WTC11 (cell line): ENCODE measurements around the gene AHNAK.

Source experiments
- ELF4 ChIP-seq: sonication (generic); formaldehyde crosslinking; IDR thresholded peaks from 2 replicates; pipeline ENCODE4 v1.8.1; 2022; ENCODE audit warnings: low read depth, mild to moderate bottlenecking, moderate library complexity, missing genetic modification reagents
- ETV6 ChIP-seq: sonication (generic); formaldehyde crosslinking; IDR thresholded peaks from 2 replicates; pipeline ENCODE4 v1.8.1; 2022; ENCODE audit warnings: mild to moderate bottlenecking, missing genetic modification reagents
- IRF2 ChIP-seq: sonication (generic); formaldehyde crosslinking; IDR thresholded peaks from 2 replicates; pipeline ENCODE4 v1.8.0; 2022; ENCODE audit warnings: low read depth, missing genetic modification reagents, borderline replicate concordance
- JUN ChIP-seq: sonication (generic); formaldehyde crosslinking; IDR thresholded peaks from 2 replicates; pipeline ENCODE4 v1.8.0; 2023; ENCODE audit warnings: mild to moderate bottlenecking, missing genetic modification reagents
- MYBL2 ChIP-seq: sonication (generic); formaldehyde crosslinking; IDR thresholded peaks from 2 replicates; pipeline ENCODE4 v1.8.1; 2023; ENCODE audit warnings: mild to moderate bottlenecking, moderate library complexity, missing genetic modification reagents
- SP1 ChIP-seq: sonication (generic); formaldehyde crosslinking; conservative IDR thresholded peaks from 2 replicates; pipeline ENCODE4 v1.8.1; 2022; ENCODE audit warnings: missing genetic modification reagents
- ZBTB21 ChIP-seq: sonication (generic); formaldehyde crosslinking; IDR thresholded peaks from 2 replicates; pipeline ENCODE4 v1.8.1; 2023; ENCODE audit warnings: mild to moderate bottlenecking, missing genetic modification reagents, borderline replicate concordance
- TF ChIP-seq, protein P1 (sequence below): sonication (generic); formaldehyde crosslinking; IDR thresholded peaks from 2 replicates; pipeline ENCODE4 v1.8.0; 2022; ENCODE audit warnings: mild to moderate bottlenecking, missing genetic modification reagents
- TF ChIP-seq, protein P2 (sequence below): fragments of 200-600 bp; IDR thresholded peaks from 2 replicates; pipeline ENCODE4 v1.8.0; 2022; ENCODE audit warnings: antibody characterized with exemption
- TF ChIP-seq, protein P3 (sequence below): sonication (generic); formaldehyde crosslinking; IDR thresholded peaks from 2 replicates; pipeline ENCODE4 v1.8.1; 2022; ENCODE audit warnings: missing genetic modification reagents, borderline replicate concordance
- TF ChIP-seq, protein P4 (sequence below): sonication (generic); formaldehyde crosslinking; IDR thresholded peaks from 2 replicates; pipeline ENCODE4 v1.8.0; 2022; ENCODE audit warnings: mild to moderate bottlenecking, missing genetic modification reagents
- TF ChIP-seq, protein P5 (sequence below): sonication (generic); formaldehyde crosslinking; IDR thresholded peaks from 2 replicates; pipeline ENCODE4 v1.8.1; 2023; ENCODE audit warnings: mild to moderate bottlenecking, moderate library complexity, missing genetic modification reagents
- TF ChIP-seq, protein P6 (sequence below): sonication (generic); formaldehyde crosslinking; IDR thresholded peaks from 2 replicates; pipeline ENCODE4 v1.8.1; 2022; ENCODE audit warnings: low read depth, missing genetic modification reagents, borderline replicate concordance

DNA sequence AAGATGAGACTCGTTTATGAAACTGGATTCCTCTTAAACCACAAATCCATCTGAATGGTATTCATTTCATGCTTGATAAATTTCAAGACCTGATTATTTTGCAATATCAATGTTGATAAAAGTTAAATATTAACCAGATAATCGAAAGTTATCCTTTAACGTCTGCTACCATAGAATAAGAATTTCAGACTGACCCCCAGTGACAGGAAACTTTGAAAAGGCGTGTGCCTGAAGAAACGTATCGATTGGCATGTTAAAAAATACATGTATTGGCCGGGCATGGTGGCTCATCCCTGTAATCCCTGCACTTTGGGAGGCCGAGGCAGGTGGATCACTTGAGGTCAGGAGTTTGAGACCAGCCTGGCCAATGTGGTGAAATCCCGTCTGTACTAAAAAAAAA, 113.9 kb downstream of the AHNAK start:
- no peak for TF ChIP-seq SP1 (CRISPR knock-in tag)
- no peak for TF ChIP-seq ELF4 (CRISPR knock-in tag)
- no peak for TF ChIP-seq ETV6
- TF ChIP-seq, protein P1, sequence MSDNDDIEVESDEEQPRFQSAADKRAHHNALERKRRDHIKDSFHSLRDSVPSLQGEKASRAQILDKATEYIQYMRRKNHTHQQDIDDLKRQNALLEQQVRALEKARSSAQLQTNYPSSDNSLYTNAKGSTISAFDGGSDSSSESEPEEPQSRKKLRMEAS (CRISPR knock-in tag), result no peak
- TF ChIP-seq, protein P2, sequence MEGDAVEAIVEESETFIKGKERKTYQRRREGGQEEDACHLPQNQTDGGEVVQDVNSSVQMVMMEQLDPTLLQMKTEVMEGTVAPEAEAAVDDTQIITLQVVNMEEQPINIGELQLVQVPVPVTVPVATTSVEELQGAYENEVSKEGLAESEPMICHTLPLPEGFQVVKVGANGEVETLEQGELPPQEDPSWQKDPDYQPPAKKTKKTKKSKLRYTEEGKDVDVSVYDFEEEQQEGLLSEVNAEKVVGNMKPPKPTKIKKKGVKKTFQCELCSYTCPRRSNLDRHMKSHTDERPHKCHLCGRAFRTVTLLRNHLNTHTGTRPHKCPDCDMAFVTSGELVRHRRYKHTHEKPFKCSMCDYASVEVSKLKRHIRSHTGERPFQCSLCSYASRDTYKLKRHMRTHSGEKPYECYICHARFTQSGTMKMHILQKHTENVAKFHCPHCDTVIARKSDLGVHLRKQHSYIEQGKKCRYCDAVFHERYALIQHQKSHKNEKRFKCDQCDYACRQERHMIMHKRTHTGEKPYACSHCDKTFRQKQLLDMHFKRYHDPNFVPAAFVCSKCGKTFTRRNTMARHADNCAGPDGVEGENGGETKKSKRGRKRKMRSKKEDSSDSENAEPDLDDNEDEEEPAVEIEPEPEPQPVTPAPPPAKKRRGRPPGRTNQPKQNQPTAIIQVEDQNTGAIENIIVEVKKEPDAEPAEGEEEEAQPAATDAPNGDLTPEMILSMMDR, result no peak
- no peak for TF ChIP-seq ZBTB21
- TF ChIP-seq, protein P3, sequence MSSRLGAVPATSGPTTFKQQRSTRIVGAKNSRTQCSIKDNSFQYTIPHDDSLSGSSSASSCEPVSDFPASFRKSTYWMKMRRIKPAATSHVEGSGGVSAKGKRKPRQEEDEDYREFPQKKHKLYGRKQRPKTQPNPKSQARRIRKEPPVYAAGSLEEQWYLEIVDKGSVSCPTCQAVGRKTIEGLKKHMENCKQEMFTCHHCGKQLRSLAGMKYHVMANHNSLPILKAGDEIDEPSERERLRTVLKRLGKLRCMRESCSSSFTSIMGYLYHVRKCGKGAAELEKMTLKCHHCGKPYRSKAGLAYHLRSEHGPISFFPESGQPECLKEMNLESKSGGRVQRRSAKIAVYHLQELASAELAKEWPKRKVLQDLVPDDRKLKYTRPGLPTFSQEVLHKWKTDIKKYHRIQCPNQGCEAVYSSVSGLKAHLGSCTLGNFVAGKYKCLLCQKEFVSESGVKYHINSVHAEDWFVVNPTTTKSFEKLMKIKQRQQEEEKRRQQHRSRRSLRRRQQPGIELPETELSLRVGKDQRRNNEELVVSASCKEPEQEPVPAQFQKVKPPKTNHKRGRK (CRISPR knock-in tag), result no peak
- TF ChIP-seq, protein P4, sequence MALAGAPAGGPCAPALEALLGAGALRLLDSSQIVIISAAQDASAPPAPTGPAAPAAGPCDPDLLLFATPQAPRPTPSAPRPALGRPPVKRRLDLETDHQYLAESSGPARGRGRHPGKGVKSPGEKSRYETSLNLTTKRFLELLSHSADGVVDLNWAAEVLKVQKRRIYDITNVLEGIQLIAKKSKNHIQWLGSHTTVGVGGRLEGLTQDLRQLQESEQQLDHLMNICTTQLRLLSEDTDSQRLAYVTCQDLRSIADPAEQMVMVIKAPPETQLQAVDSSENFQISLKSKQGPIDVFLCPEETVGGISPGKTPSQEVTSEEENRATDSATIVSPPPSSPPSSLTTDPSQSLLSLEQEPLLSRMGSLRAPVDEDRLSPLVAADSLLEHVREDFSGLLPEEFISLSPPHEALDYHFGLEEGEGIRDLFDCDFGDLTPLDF (CRISPR knock-in tag), result no peak
- TF ChIP-seq, protein P5, sequence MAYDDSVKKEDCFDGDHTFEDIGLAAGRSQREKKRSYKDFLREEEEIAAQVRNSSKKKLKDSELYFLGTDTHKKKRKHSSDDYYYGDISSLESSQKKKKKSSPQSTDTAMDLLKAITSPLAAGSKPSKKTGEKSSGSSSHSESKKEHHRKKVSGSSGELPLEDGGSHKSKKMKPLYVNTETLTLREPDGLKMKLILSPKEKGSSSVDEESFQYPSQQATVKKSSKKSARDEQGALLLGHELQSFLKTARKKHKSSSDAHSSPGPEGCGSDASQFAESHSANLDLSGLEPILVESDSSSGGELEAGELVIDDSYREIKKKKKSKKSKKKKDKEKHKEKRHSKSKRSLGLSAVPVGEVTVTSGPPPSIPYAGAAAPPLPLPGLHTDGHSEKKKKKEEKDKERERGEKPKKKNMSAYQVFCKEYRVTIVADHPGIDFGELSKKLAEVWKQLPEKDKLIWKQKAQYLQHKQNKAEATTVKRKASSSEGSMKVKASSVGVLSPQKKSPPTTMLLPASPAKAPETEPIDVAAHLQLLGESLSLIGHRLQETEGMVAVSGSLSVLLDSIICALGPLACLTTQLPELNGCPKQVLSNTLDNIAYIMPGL (CRISPR knock-in tag), result no peak
- TF ChIP-seq, protein P6, sequence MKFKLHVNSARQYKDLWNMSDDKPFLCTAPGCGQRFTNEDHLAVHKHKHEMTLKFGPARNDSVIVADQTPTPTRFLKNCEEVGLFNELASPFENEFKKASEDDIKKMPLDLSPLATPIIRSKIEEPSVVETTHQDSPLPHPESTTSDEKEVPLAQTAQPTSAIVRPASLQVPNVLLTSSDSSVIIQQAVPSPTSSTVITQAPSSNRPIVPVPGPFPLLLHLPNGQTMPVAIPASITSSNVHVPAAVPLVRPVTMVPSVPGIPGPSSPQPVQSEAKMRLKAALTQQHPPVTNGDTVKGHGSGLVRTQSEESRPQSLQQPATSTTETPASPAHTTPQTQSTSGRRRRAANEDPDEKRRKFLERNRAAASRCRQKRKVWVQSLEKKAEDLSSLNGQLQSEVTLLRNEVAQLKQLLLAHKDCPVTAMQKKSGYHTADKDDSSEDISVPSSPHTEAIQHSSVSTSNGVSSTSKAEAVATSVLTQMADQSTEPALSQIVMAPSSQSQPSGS (CRISPR knock-in tag), result no peak
- TF ChIP-seq JUN (CRISPR knock-in tag), result no peak
- TF ChIP-seq IRF2, result no peak
- TF ChIP-seq MYBL2 (CRISPR knock-in tag), result no peak
